ENCODE measurements around the gene FAM120B.
A peak's percentile ranks its signal among the peaks of the same experiment; 100 is the strongest.

DNA sequence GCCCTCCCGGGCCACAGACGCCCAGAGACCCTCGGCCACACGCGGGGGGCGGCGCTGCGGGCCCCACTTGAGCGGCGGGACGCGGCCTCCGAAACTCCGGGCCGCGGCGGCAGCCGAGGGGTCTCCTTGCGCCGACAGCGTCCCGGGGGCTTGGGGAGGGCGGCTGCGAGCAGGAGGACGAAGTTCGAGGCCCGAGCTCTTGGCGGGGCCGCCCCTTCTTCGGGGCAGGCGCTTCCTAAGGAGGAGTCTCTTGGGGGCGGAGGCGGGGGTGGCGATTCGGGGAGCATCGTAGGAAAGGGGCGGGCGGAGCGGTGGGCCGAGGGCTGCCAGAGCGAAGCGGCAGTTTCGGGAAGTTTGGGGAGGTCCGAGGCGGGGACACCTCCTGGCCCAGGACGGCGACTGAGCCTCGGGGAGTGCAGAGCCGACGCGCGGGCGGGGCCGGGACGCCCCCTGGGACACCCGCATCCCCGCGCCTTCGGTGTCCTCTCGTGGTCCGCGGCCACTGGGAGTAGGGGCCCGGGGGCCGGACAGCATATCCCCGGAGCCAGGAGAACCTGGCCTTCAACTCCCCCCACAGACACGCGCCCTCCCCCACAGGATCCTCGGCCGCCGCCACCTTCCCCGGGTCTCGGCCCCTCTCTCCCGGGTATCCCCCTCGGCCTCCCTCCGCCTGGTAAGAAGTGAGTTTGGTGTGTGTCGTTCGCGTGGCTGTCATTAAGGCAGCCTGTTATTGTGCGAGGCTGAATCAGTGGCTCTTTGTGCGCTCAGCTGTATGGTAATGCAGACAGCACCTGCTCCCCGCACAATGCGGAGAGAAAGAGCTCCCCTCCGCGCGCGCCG is 15.1 kb upstream of the FAM120B start:
- TF ChIP-seq, protein P1, sequence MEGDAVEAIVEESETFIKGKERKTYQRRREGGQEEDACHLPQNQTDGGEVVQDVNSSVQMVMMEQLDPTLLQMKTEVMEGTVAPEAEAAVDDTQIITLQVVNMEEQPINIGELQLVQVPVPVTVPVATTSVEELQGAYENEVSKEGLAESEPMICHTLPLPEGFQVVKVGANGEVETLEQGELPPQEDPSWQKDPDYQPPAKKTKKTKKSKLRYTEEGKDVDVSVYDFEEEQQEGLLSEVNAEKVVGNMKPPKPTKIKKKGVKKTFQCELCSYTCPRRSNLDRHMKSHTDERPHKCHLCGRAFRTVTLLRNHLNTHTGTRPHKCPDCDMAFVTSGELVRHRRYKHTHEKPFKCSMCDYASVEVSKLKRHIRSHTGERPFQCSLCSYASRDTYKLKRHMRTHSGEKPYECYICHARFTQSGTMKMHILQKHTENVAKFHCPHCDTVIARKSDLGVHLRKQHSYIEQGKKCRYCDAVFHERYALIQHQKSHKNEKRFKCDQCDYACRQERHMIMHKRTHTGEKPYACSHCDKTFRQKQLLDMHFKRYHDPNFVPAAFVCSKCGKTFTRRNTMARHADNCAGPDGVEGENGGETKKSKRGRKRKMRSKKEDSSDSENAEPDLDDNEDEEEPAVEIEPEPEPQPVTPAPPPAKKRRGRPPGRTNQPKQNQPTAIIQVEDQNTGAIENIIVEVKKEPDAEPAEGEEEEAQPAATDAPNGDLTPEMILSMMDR (conservative IDR thresholded peaks at IDR 0.05; ENCODE audit: low read depth in 2 of 2), result peak in 1 of 2 experiments; percentile 14; a peak in 1 of 4 replicates
- TF ChIP-seq POLR2AphosphoS5 (IDR thresholded peaks at IDR 0.05; ENCODE audit: low read depth), result no peak; the same call in 1 of the 2 replicates
- TF ChIP-seq EZH2phosphoT487 (IDR thresholded peaks at IDR 0.05; ENCODE audit: unreplicated experiment), result no peak
- no peak for TF ChIP-seq JUNB (IDR thresholded peaks at IDR 0.05; ENCODE audit: unreplicated experiment)
- TF ChIP-seq, protein P2, sequence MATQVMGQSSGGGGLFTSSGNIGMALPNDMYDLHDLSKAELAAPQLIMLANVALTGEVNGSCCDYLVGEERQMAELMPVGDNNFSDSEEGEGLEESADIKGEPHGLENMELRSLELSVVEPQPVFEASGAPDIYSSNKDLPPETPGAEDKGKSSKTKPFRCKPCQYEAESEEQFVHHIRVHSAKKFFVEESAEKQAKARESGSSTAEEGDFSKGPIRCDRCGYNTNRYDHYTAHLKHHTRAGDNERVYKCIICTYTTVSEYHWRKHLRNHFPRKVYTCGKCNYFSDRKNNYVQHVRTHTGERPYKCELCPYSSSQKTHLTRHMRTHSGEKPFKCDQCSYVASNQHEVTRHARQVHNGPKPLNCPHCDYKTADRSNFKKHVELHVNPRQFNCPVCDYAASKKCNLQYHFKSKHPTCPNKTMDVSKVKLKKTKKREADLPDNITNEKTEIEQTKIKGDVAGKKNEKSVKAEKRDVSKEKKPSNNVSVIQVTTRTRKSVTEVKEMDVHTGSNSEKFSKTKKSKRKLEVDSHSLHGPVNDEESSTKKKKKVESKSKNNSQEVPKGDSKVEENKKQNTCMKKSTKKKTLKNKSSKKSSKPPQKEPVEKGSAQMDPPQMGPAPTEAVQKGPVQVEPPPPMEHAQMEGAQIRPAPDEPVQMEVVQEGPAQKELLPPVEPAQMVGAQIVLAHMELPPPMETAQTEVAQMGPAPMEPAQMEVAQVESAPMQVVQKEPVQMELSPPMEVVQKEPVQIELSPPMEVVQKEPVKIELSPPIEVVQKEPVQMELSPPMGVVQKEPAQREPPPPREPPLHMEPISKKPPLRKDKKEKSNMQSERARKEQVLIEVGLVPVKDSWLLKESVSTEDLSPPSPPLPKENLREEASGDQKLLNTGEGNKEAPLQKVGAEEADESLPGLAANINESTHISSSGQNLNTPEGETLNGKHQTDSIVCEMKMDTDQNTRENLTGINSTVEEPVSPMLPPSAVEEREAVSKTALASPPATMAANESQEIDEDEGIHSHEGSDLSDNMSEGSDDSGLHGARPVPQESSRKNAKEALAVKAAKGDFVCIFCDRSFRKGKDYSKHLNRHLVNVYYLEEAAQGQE (IDR thresholded peaks at IDR 0.05; ENCODE audit: unreplicated experiment), result no peak

Data from GM23338 (cell line).